ENCODE data around the gene SETX. TPM values are rescaled to one million over a fixed set of nuclear protein-coding genes. Genes with fewer than 3 reads are reported as not detected.
"Not testable (repeated sequence)": the region's sequence is repeated elsewhere in the genome, so short reads cannot be mapped to it uniquely, and the experiment has no call there.

SETX gene
- total RNA-seq (10 to 100 TPM; 27.3 to 33.1 (median 31.0) TPM), polyA plus RNA-seq (15.1 TPM)
- long read RNA-seq, donor 1, partial matches to known transcripts, result 11 of 28 reads
- long read RNA-seq, donor 1, other reads (novel, unspliced or antisense), result 17 of 28 reads
- long read RNA-seq, donor 2, full-length matches to known transcripts, result 1 of 3 reads
- long read RNA-seq, donor 2, partial matches to known transcripts, result 1 of 3 reads
- long read RNA-seq, donor 2, other reads (novel, unspliced or antisense), result 1 of 3 reads
- long read RNA-seq, donor 3, partial matches to known transcripts, result 63 of 83 reads
- long read RNA-seq, donor 3, other reads (novel, unspliced or antisense), result 20 of 83 reads
- long read RNA-seq, donor 4, full-length matches to known transcripts, result 3 of 6 reads
- long read RNA-seq, donor 4, partial matches to known transcripts, result 3 of 6 reads
- long read RNA-seq, donor 4, other reads (novel, unspliced or antisense), result 0 of 6 reads

DNA sequence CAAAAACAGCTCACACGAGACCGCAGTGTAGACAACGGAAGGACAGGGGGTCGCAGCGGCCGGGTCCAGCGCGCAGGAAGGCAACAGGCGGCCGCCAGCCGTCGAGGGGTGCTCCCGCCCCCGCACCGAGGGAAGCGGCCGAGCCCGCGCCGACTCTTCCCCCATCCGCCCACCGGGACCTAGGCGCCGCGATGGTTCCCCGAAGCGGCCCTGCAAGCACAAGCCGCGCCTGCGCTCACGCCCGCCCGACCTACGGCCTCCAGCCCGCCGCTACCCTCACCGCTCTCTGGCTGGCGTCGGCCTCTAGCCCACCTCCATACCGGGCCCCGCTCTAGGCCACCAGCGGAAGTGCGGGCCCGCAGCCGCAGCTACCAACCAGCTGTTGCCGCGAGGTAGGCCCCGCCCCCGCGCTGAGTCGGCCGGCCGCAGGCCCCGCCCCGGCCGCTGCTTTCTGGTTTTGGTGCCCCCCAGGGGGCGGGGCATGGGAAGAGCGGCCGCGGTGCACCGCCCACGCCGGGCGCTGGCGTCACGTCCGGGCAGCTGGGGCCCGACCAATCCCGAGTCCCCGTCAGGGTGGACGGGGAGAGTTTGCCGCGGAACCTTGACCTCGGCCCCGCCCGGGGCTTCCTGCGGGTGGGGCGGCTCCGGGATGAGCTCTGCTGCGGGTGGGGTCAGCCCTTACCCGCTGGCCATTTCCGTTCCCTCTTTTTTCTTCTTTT, at the start of gene SETX:
SETX (minus strand) TSS at position 350 of the 719 bp plus-strand sequence. CDS start 5,558 bp downstream, outside the sequence.
- ATAC-seq (peak; percentile 98 to 99), DNase-seq (peak; percentile 98 to 99 (median 99))
- no peaks in the 10 kb centered on the region for H3K9me3 ChIP-seq (ENCODE audit: control insufficient read depth, low read length)
- peaks cover 7% of the 10 kb centered on the region for H3K4me1 ChIP-seq (ENCODE audit: control insufficient read depth, insufficient read depth, low read length)
- peak within 1 kb of the TSS; percentile 70 for H3K4me3 ChIP-seq (ENCODE audit: low read length)
- intact Hi-C loops (cut with DNase I), result no loop called here
- no peaks in the 10 kb centered on the region for H3K27me3 ChIP-seq (ENCODE audit: control insufficient read depth, insufficient read depth)
- WGBS, result under 1% methylated on average over 82 of the region's 82 CpGs
- H3K27ac ChIP-seq (ENCODE audit: low read length), result peak within 1 kb of the TSS; percentile 66

- no peak for ATAC-seq
Measured at GRCh38 chr9:132404228-132404881, 49.6 kb upstream of the SETX start.

DNA sequence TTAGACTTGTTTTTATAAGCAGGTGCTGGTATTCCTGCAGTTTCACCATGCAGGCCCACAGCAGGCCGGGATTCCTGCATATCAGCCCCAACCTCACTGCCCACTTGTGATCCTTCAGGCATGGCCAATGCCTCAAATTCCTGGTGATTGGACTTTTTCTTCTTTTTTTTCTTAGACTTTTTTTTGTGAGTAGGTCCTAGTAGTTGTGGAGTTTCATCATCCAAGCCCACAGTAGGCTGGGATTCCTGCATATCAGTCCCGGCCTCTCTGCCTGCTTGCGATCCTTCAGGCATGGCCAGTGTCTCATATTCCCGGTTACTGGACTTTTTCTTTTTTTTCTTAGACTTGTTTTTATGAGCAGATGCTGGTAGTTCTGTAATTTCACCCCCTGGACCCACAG, 47.0 kb upstream of the SETX start:
- DNase-seq, result no peak
- peaks cover 5% of the 10 kb centered on the region for H3K4me1 ChIP-seq (ENCODE audit: control insufficient read depth, insufficient read depth, low read length)
- intact Hi-C loops (cut with DNase I), result no loop called here
- 92% methylated on average over 4 of the region's 4 CpGs for WGBS
- H3K9me3 ChIP-seq (ENCODE audit: control insufficient read depth, low read length), result no peaks in the 10 kb centered on the region
- ATAC-seq, result no peak
- H3K27me3 ChIP-seq (ENCODE audit: control insufficient read depth, insufficient read depth), result no peaks in the 10 kb centered on the region
- H3K4me3 ChIP-seq (ENCODE audit: low read length), result no peak overlapping the region
- H3K27ac ChIP-seq (ENCODE audit: low read length), result no peak overlapping the region

More at GRCh38 chr9:132404228-132404881, 49.6 kb upstream of the SETX start:
- intact Hi-C loops (cut with DNase I), result no loop called here
- whole genome bisulfite sequencing, result 36% methylated on average over 9 of the region's 9 CpGs
- no peaks in the 10 kb centered on the region for H3K9me3 ChIP-seq (ENCODE audit: control insufficient read depth, low read length)
- no peak overlapping the region for H3K27ac ChIP-seq (ENCODE audit: low read length)
- H3K4me3 ChIP-seq (ENCODE audit: low read length), result no peak overlapping the region
- H3K4me1 ChIP-seq (ENCODE audit: control insufficient read depth, insufficient read depth, low read length), result peaks cover 5% of the 10 kb centered on the region
- no peaks in the 10 kb centered on the region for H3K27me3 ChIP-seq (ENCODE audit: control insufficient read depth, insufficient read depth)
- no peak for DNase-seq

DNA sequence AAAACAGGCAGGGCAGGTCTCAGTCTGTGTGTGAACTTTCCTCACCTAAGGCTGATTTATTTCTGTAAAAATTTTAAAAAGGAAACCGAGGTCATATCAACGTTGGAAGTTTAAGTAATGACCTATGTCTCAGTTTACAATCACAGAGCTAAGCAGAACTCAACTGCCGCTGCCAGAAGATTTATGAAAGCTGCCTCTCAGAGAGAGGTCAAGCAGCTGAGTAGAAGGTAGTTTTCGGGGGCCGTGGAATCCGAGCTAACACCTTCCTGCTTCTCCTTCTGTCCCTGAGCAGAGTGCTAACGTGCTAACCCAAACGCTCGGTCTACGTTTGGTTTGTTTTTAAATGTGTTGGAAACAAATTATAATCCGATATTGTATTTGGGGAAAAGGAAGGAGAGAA, 40.8 kb upstream of the SETX start:
- no peaks in the 10 kb centered on the region for H3K4me1 ChIP-seq (ENCODE audit: control insufficient read depth, insufficient read depth, low read length)
- H3K27ac ChIP-seq (ENCODE audit: low read length), result no peak overlapping the region
- no peaks in the 10 kb centered on the region for H3K9me3 ChIP-seq (ENCODE audit: control insufficient read depth, low read length)
- no peak overlapping the region for H3K4me3 ChIP-seq (ENCODE audit: low read length)
- 85% methylated on average over 11 of the region's 11 CpGs for WGBS
- no peaks in the 10 kb centered on the region for H3K27me3 ChIP-seq (ENCODE audit: control insufficient read depth, insufficient read depth)
- ATAC-seq, result no peak
- intact Hi-C loops (cut with DNase I), result no loop called here
- no peak for DNase-seq

DNA sequence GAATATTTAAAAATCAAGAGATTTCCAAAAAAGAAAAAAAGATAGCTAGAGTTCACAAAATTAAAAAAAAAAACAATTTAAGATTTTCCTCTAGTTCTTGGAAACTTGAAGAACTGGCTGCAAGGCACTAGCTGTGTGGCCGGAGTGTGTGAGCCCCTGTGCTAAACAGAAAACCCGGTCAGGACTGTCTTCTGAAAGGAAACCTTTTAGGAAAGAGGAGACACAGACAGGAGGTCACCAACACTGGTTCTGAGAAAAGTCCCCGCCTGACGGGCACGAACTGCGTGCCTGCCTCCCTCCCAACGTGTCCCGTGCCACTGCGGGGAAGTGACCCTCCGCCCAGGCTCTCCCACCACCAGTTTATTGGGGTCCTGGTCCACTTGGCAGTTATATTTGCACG, 36.7 kb upstream of the SETX start:
- H3K9me3 ChIP-seq (ENCODE audit: control insufficient read depth, low read length), result no peaks in the 10 kb centered on the region
- 90% methylated on average over 11 of the region's 11 CpGs for WGBS
- no peak overlapping the region for H3K4me3 ChIP-seq (ENCODE audit: low read length)
- no peak for ATAC-seq
- no peaks in the 10 kb centered on the region for H3K4me1 ChIP-seq (ENCODE audit: control insufficient read depth, insufficient read depth, low read length)
- no peaks in the 10 kb centered on the region for H3K27me3 ChIP-seq (ENCODE audit: control insufficient read depth, insufficient read depth)
- H3K27ac ChIP-seq (ENCODE audit: low read length), result no peak overlapping the region
- intact Hi-C loops (cut with DNase I), result no loop called here
- no peak for DNase-seq

DNA sequence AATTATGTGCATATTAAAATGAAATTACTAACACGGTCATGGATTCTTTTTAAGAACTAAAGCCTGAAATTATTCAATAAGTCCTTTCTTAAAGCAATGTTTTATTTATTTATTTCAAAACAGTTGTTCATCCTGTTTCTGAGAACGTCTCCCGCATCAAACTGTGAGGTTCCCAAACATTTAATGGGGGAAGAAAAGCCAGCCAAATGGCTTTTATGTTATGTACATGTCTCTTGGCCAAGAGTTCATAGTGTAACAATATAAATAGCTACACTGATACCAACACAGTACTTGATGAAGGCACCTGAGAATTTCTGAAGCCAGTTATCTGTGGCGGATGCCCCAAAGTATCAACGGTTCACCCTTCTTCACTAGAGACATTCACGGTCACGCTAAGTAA, 36.2 kb upstream of the SETX start:
- ATAC-seq (no peak), DNase-seq (no peak)
- Histone ChIP-seq H3K27me3 (ENCODE audit: control insufficient read depth, insufficient read depth) (no peaks in the 10 kb centered on the region), H3K4me3 (ENCODE audit: low read length) (no peak overlapping the region), H3K4me1 (ENCODE audit: control insufficient read depth, insufficient read depth, low read length) (no peaks in the 10 kb centered on the region), H3K9me3 (ENCODE audit: control insufficient read depth, low read length) (no peaks in the 10 kb centered on the region), H3K27ac (ENCODE audit: low read length) (peak overlapping the region; percentile 39)
- intact Hi-C loops (cut with DNase I), result no loop called here
- WGBS, result 55% methylated on average over 7 of the region's 7 CpGs

DNA sequence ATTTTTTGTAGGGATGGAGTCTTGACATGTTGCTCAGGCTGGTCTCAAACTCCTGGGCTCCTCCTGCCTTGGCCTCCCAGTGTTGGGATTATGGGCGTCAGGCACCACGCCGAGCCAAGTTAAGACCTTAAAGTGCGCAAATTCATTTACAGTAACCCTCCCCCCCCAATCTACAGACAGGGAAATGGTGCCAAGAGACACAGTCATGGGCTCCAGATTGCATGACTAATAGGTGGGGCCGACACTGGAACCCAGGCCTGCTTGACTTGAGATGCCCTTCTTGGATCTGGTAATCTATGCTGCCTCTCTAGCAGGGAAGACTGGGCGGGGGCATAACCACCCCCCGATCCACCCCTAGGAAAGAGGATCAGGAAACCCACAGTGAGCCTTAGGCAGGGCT, 32.3 kb upstream of the SETX start:
- Histone ChIP-seq H3K27ac (ENCODE audit: low read length) (no peak overlapping the region), H3K27me3 (ENCODE audit: control insufficient read depth, insufficient read depth) (no peaks in the 10 kb centered on the region), H3K4me1 (ENCODE audit: control insufficient read depth, insufficient read depth, low read length) (no peaks in the 10 kb centered on the region), H3K9me3 (ENCODE audit: control insufficient read depth, low read length) (no peaks in the 10 kb centered on the region), H3K4me3 (ENCODE audit: low read length) (no peak overlapping the region)
- WGBS, result 95% methylated on average over 7 of the region's 7 CpGs
- intact Hi-C loops (cut with DNase I), result no loop called here
- DNase-seq, result no peak
- ATAC-seq, result no peak

DNA sequence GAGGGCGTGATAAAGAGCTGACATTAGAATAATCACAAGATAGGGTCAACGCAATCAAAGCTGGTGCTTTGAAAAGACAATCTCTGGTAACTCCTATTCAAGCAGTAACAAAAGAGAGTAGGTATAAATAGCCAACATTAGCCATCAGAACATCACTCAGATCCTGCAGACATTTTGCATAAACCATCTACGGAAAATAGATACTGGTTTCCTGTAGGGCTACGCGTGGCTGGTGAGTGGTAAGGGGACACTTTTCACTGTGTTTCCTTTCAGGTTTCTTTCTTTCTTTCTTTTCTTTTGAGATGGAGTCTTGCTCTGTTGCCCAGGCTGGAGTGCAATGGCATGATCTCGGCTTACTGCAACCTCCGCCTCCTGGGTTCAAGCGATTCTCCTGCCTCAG, 29.6 kb upstream of the SETX start:
- Histone ChIP-seq H3K4me3 (ENCODE audit: low read length) (no peak overlapping the region), H3K27ac (ENCODE audit: low read length) (no peak overlapping the region), H3K9me3 (ENCODE audit: control insufficient read depth, low read length) (no peaks in the 10 kb centered on the region), H3K27me3 (ENCODE audit: control insufficient read depth, insufficient read depth) (no peaks in the 10 kb centered on the region), H3K4me1 (ENCODE audit: control insufficient read depth, insufficient read depth, low read length) (no peaks in the 10 kb centered on the region)
- no peak for ATAC-seq
- WGBS, result 91% methylated on average over 8 of the region's 8 CpGs
- intact Hi-C loops (cut with DNase I), result no loop called here
- DNase-seq, result no peak

DNA sequence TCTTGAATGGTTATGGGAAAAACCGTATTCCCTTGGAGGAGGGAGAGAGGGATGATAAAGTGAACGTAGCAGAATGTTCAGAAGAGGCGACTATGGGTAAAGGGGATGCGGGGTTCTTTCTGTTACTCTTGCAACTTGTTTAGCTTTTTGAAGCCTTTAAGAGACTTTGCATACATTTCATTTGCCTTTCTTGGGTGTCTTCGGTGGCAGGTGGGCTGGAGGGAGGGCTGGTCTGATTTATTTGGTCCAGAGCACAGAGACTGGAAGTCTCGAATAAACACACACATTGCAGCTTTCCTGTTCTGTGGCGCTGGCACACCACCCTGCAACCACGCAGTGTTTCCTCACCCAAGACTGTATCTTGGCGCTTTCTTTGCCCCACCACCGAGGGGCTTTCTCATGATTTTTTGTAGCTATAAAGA, 28.7 kb upstream of the SETX start:
- no peak for ATAC-seq
- Histone ChIP-seq H3K9me3 (ENCODE audit: control insufficient read depth, low read length) (no peaks in the 10 kb centered on the region), H3K27me3 (ENCODE audit: control insufficient read depth, insufficient read depth) (no peaks in the 10 kb centered on the region), H3K4me3 (ENCODE audit: low read length) (no peak overlapping the region), H3K27ac (ENCODE audit: low read length) (no peak overlapping the region), H3K4me1 (ENCODE audit: control insufficient read depth, insufficient read depth, low read length) (no peaks in the 10 kb centered on the region)
- no peak for DNase-seq
- 86% methylated on average over 10 of the region's 10 CpGs for WGBS
- intact Hi-C loops (cut with DNase I), result no loop called here

DNA sequence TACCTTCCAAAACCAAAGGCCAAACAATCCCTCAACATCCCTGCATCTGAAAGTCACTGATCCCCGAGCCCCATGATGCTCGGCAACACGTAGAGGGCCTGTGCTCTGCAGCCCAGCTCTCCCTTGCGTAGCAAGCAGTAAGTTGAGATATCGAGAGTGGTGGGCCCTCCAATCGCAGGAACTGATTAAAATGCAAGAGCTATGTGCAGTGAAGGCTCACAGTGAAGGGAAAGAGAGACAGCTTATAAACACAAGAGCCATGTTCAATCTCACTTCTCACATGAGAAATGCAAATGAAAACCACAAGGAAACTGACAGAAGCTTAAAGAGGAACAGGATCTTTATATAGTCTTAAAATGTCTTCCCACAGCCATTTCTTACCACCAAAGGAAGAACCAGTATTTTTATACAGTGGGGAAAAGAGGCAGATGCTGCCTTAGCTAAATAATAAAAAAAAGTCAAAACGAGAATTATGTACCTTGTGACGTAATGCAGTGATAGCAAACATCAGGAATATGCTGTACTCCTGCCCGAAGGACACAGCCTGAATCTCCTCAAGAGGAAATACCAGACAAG, 27.3 kb upstream of the SETX start:
- Histone ChIP-seq H3K27ac (ENCODE audit: low read length) (no peak overlapping the region), H3K4me1 (ENCODE audit: control insufficient read depth, insufficient read depth, low read length) (no peaks in the 10 kb centered on the region), H3K27me3 (ENCODE audit: control insufficient read depth, insufficient read depth) (no peaks in the 10 kb centered on the region), H3K4me3 (ENCODE audit: low read length) (no peak overlapping the region), H3K9me3 (ENCODE audit: control insufficient read depth, low read length) (no peaks in the 10 kb centered on the region)
- ATAC-seq (no peak), DNase-seq (no peak)
- WGBS, result 89% methylated on average over 9 of the region's 9 CpGs
- intact Hi-C loops (cut with DNase I), result no loop called here

DNA sequence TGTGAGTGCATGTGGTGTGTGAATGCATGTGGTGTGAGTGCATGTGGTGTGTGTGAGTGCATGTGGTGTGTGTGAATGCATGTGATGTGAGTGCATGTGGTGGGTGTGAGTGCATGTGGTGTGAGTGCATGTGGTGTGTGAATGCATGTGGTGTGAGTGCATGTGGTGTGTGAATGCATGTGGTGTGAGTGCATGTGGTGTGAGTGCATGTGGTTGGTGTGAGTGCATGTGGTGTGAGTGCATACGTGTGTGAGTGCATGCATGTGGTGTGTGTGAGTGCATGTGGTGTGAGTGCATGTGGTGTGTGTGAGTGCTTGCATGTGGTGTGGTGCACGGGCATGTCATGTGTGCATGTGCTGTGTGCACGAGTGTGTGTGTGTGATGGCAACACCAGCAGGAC, 23.6 kb upstream of the SETX start:
- 99% methylated on average over 3 of the region's 3 CpGs for WGBS
- not testable (repeated sequence) for ATAC-seq; H3K27ac ChIP-seq (ENCODE audit: low read length)

More for the DNA sequence above, 23.6 kb upstream of the SETX start:
- DNase-seq; H3K4me3 ChIP-seq (ENCODE audit: low read length); H3K4me1 ChIP-seq (ENCODE audit: control insufficient read depth, insufficient read depth, low read length); H3K9me3 ChIP-seq (ENCODE audit: control insufficient read depth, low read length); intact Hi-C loops (cut with DNase I); H3K27me3 ChIP-seq (ENCODE audit: control insufficient read depth, insufficient read depth): not testable (repeated sequence)

Data from right cardiac atrium (tissue), 5 donors.